GM19238 (cell line): Measurements from ENCODE around the gene LRMDA.

Experiments used
- DNase-seq: peaks from one replicate; pipeline ENCODE4 v3.0.0; 2011; ENCODE audit warnings: low spot score; ENCODE audit not compliant: insufficient read length

The LRMDA gene

GRCh38 chr10:75418712-75419111 lies 12.7 kb upstream of the LRMDA start:
- no peak for DNase-seq

- DNase-seq, result no peak
Measured at GRCh38 chr10:75422913-75423312, 8.5 kb upstream of the LRMDA start.

- DNase-seq, result no peak
Measured at GRCh38 chr10:75424571-75424970, 6.9 kb upstream of the LRMDA start.

- no peak for DNase-seq
Measured at GRCh38 chr10:75425291-75426079, 5.9 kb upstream of the LRMDA start.

- DNase-seq, result no peak
Measured at GRCh38 chr10:75426880-75427279, 4.5 kb upstream of the LRMDA start.

- no peak for DNase-seq
Measured at GRCh38 chr10:75427951-75428350, 3.5 kb upstream of the LRMDA start.

GRCh38 chr10:75428434-75429158 lies 2.8 kb upstream of the LRMDA start:
- DNase-seq, result no peak

- no peak for DNase-seq
Measured at GRCh38 chr10:75429159-75429827, 2.1 kb upstream of the LRMDA start.

- DNase-seq, result no peak
Measured at GRCh38 chr10:75430000-75430763, 1.2 kb upstream of the LRMDA start.

GRCh38 chr10:75432176-75432575 lies 752 bp downstream of the LRMDA start:
- no peak for DNase-seq

GRCh38 chr10:75432763-75433162 lies 1.3 kb downstream of the LRMDA start:
- DNase-seq, result no peak

GRCh38 chr10:75433216-75433615 lies 1.8 kb downstream of the LRMDA start:
- no peak for DNase-seq

- no peak for DNase-seq
Measured at GRCh38 chr10:75434291-75434690, 2.9 kb downstream of the LRMDA start.

GRCh38 chr10:75435291-75435690 lies 3.9 kb downstream of the LRMDA start:
- DNase-seq, result no peak

GRCh38 chr10:75436896-75437295 lies 5.5 kb downstream of the LRMDA start:
- no peak for DNase-seq

GRCh38 chr10:75437693-75438092 lies 6.3 kb downstream of the LRMDA start:
- no peak for DNase-seq

GRCh38 chr10:75438275-75438674 lies 6.9 kb downstream of the LRMDA start:
- DNase-seq, result no peak

GRCh38 chr10:75439811-75440210 lies 8.4 kb downstream of the LRMDA start:
- no peak for DNase-seq

GRCh38 chr10:75440271-75440793 lies 8.9 kb downstream of the LRMDA start:
- DNase-seq, result no peak

- DNase-seq, result no peak
Measured at GRCh38 chr10:75441196-75441595, 9.8 kb downstream of the LRMDA start.

- no peak for DNase-seq
Measured at GRCh38 chr10:75441682-75442081, 10.3 kb downstream of the LRMDA start.
